HFFc6 (cell line): ENCODE data around the gene DLG1. TPM values are rescaled to one million over a fixed set of nuclear protein-coding genes. Genes with fewer than 3 reads are reported as not detected.

Experiments
- DNase-seq: peaks from one replicate; pipeline ENCODE4 v3.0.0-alpha.2; 2018
- H3K27ac Mint-ChIP-seq: 2 replicates; pipeline ENCODE4 v1.8.0; 2020; ENCODE audit warnings: mild to moderate bottlenecking, mixed read lengths
- H3K27me3 Mint-ChIP-seq: 2 replicates; pipeline ENCODE4 v1.8.0; 2021; ENCODE audit warnings: mild to moderate bottlenecking, moderate library complexity, mixed read lengths; ENCODE audit not compliant: insufficient read depth
- H3K36me3 Mint-ChIP-seq: 2 replicates; pipeline ENCODE4 v1.8.0; 2021; ENCODE audit warnings: low read depth, mixed read lengths
- H3K4me1 Mint-ChIP-seq: 2 replicates; pipeline ENCODE4 v1.8.0; 2020; ENCODE audit warnings: low read depth, mixed read lengths
- H3K4me3 Mint-ChIP-seq: 2 replicates; pipeline ENCODE4 v1.8.0; 2020; ENCODE audit warnings: mild to moderate bottlenecking, moderate library complexity, mixed read lengths
- H3K9me3 Mint-ChIP-seq: 2 replicates; pipeline ENCODE4 v1.8.0; 2020; ENCODE audit warnings: mild to moderate bottlenecking, mixed read lengths
- CTCF ChIP-seq: fragments of 200-600 bp; sonication (generic); IDR thresholded peaks from 2 replicates; pipeline ENCODE4 v1.5.0; 2021; ENCODE audit warnings: antibody characterized with exemption, mild to moderate bottlenecking
- total RNA-seq, 6 experiments: library from RNA; stranded (reverse); fragmentation: NEBNext Ultra II Directional; extraction: Animal tissue kit (Norgen Biotek cat#: 25700); gene quantifications; 2 replicates in 1 of 6; 3 replicates in 5 of 6; pipeline ENCODE4 v1.2.3, GENCODE V29; 2021

DLG1 gene
- total RNA-seq, 6 experiments from 2014 or later: 64.8 to 82.5 (median 74.7) TPM

GRCh38 chr3:197343111-197343510 is 44.7 kb upstream of the DLG1 start:
- Mint-ChIP-seq H3K27me3 (no peaks in the 10 kb centered on the region; the same call in 1 of the 2 replicates), H3K9me3 (no peaks in the 10 kb centered on the region), H3K27ac (no peak overlapping the region), H3K4me3 (no peak overlapping the region), H3K4me1 (peaks cover 12% of the 10 kb centered on the region), H3K36me3 (no peaks in the 10 kb centered on the region)
- no peak for TF ChIP-seq CTCF
- DNase-seq: no peak

GRCh38 chr3:197340521-197340871 is 42.1 kb upstream of the DLG1 start:
- no peak for TF ChIP-seq CTCF
- no peaks in the 10 kb centered on the region for H3K36me3 Mint-ChIP-seq
- no peak overlapping the region for H3K27ac Mint-ChIP-seq
- H3K9me3 Mint-ChIP-seq: no peaks in the 10 kb centered on the region
- no peaks in the 10 kb centered on the region; the same call in 1 of the 2 replicates for H3K27me3 Mint-ChIP-seq
- DNase-seq: no peak
- no peak overlapping the region for H3K4me3 Mint-ChIP-seq
- H3K4me1 Mint-ChIP-seq: peaks cover 12% of the 10 kb centered on the region

GRCh38 chr3:197339841-197340520 is 41.6 kb upstream of the DLG1 start:
- H3K9me3 Mint-ChIP-seq: no peaks in the 10 kb centered on the region
- H3K4me1 Mint-ChIP-seq: peaks cover 12% of the 10 kb centered on the region
- H3K4me3 Mint-ChIP-seq: no peak overlapping the region
- TF ChIP-seq CTCF: no peak
- H3K36me3 Mint-ChIP-seq: no peaks in the 10 kb centered on the region
- H3K27me3 Mint-ChIP-seq: no peaks in the 10 kb centered on the region; the same call in 1 of the 2 replicates
- peak overlapping the region; percentile 74 for H3K27ac Mint-ChIP-seq
- peak; percentile 20 for DNase-seq

- peaks cover 12% of the 10 kb centered on the region for H3K4me1 Mint-ChIP-seq
- no peak overlapping the region for H3K27ac Mint-ChIP-seq
- H3K4me3 Mint-ChIP-seq: no peak overlapping the region
- H3K9me3 Mint-ChIP-seq: no peaks in the 10 kb centered on the region
- no peak for DNase-seq
- no peaks in the 10 kb centered on the region for H3K36me3 Mint-ChIP-seq
- TF ChIP-seq CTCF: no peak
- H3K27me3 Mint-ChIP-seq: peaks cover 1% of the 10 kb centered on the region; the same call in 1 of the 2 replicates
Measured at GRCh38 chr3:197338586-197338985, 40.2 kb upstream of the DLG1 start.

- Mint-ChIP-seq H3K9me3 (no peaks in the 10 kb centered on the region), H3K4me1 (peaks cover 12% of the 10 kb centered on the region), H3K36me3 (no peaks in the 10 kb centered on the region), H3K4me3 (no peak overlapping the region), H3K27ac (no peak overlapping the region), H3K27me3 (peaks cover 1% of the 10 kb centered on the region; the same call in 1 of the 2 replicates)
- no peak for DNase-seq
- no peak for TF ChIP-seq CTCF
Measured at GRCh38 chr3:197337656-197338055, 39.2 kb upstream of the DLG1 start.
